ENCODE measurements around the gene ABCA7.
A peak's percentile ranks its signal among the peaks of the same experiment; 100 is the strongest.

The ABCA7 gene

DNA sequence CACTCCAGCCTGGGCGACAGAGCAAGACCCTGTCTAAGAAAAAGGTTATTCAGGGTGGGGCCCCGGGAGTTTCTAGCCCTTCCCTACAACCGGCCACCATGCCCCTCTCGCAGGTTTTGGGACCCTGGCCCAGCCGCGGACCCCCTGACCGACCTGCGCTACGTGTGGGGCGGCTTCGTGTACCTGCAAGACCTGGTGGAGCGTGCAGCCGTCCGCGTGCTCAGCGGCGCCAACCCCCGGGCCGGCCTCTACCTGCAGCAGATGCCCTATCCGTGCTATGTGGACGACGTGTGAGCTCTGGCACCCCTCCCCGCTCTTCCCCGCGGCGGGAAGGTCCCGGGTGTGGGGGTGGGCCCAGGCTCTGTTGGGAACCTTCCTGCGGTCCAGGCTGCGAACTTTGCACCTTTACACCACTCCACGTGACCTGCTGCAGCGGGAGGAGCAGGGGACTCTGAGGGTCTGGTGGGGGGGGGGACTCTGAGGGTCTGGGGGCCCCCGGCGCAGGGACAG is 6.3 kb downstream of the ABCA7 start:
- Histone ChIP-seq H3K9ac (no peak overlapping the region), H3K27ac (no peak overlapping the region), H3K4me1 (peaks cover 58% of the 10 kb centered on the region), H3K4me2 (peak overlapping the region; percentile 40), H3K36me3 (peaks cover 8% of the 10 kb centered on the region; the same call in 1 of the 2 replicates), H3K27me3 (no peaks in the 10 kb centered on the region), H3K4me3 (no peak overlapping the region), H4K20me1 (peaks cover 11% of the 10 kb centered on the region), H3K9me3 (no peaks in the 10 kb centered on the region)
- TF ChIP-seq Cebpa-rat (IDR thresholded peaks at IDR 0.05): no peak

DNA sequence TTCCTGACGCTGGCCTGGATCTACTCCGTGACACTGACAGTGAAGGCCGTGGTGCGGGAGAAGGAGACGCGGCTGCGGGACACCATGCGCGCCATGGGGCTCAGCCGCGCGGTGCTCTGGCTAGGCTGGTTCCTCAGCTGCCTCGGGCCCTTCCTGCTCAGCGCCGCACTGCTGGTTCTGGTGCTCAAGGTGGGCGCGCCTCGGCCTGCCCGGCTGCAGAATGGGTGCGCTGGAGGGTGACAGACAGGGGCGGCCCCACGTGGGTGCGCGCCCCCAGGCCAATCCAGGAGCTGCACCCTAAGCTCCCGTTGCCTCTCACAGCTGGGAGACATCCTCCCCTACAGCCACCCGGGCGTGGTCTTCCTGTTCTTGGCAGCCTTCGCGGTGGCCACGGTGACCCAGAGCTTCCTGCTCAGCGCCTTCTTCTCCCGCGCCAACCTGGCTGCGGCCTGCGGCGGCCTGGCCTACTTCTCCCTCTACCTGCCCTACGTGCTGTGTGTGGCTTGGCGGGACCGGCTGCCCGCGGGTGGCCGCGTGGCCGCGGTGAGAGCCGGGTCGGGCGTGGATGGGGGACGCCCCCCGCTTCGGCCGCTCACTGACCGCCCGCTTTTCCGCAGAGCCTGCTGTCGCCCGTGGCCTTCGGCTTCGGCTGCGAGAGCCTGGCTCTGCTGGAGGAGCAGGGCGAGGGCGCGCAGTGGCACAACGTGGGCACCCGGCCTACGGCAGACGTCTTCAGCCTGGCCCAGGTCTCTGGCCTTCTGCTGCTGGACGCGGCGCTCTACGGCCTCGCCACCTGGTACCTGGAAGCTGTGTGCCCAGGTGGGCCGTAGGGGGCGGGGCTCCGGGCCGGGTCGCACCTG is 7.2 kb downstream of the ABCA7 start:
- Histone ChIP-seq H3K9ac (no peak overlapping the region), H3K4me1 (peaks cover 49% of the 10 kb centered on the region), H3K27ac (no peak overlapping the region), H3K27me3 (no peaks in the 10 kb centered on the region), H3K4me3 (no peak overlapping the region), H4K20me1 (peaks cover 2% of the 10 kb centered on the region), H3K9me3 (no peaks in the 10 kb centered on the region), H3K36me3 (peaks cover 8% of the 10 kb centered on the region; the same call in 1 of the 2 replicates), H3K4me2 (no peak overlapping the region)
- TF ChIP-seq Cebpa-rat (IDR thresholded peaks at IDR 0.05): no peak

DNA sequence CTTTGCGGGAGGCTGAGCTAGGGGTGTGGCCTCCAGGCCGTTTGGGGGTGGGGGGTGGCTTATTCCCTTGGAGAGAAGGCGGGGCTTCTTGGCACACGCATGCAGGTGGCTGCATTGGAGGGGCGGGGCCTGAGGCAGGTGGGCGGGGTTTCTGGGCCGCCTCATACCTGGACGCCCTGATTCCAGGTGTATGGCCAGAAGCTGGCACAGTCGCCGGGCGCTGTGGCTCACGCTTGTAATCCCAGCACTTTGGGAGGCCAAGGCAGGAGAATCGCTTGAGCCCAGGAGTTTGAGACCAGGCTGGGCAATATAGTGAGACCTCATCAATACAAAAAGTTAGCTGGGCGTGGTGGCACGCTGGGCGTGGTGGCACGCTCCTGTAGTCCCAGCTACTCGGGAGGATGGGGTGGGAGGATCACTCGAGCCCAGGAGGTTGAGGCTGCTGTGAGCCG is 7.8 kb downstream of the ABCA7 start:
- no peak for TF ChIP-seq Cebpa-rat (IDR thresholded peaks at IDR 0.05)
- no peak overlapping the region for H3K27ac ChIP-seq
- H3K9ac ChIP-seq: no peak overlapping the region
- peaks cover 8% of the 10 kb centered on the region; the same call in 1 of the 2 replicates for H3K36me3 ChIP-seq
- H3K4me3 ChIP-seq: no peak overlapping the region
- H3K4me1 ChIP-seq: peaks cover 43% of the 10 kb centered on the region
- no peaks in the 10 kb centered on the region for H4K20me1 ChIP-seq
- no peaks in the 10 kb centered on the region for H3K27me3 ChIP-seq
- no peak overlapping the region for H3K4me2 ChIP-seq
- H3K9me3 ChIP-seq: no peaks in the 10 kb centered on the region

DNA sequence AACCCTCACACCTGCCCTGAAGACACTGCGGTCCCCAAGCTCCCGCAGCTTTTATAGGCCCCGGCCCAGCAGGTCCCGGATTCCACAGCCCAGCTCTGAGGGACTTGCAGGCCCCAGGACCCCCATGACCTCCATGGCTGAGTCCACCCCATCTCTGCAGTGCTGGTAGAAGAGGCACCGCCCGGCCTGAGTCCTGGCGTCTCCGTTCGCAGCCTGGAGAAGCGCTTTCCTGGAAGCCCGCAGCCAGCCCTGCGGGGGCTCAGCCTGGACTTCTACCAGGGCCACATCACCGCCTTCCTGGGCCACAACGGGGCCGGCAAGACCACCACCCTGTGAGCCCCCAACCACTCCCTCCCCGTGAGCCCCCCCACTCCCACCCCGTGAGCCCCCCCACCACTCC is 9.2 kb downstream of the ABCA7 start:
- no peak overlapping the region for H3K4me3 ChIP-seq
- H3K9me3 ChIP-seq: no peaks in the 10 kb centered on the region
- H3K27ac ChIP-seq: no peak overlapping the region
- no peak overlapping the region for H3K4me2 ChIP-seq
- H4K20me1 ChIP-seq: no peaks in the 10 kb centered on the region
- TF ChIP-seq Cebpa-rat (IDR thresholded peaks at IDR 0.05): no peak
- H3K36me3 ChIP-seq: peaks cover 13% of the 10 kb centered on the region; the same call in 1 of the 2 replicates
- H3K9ac ChIP-seq: no peak overlapping the region
- peaks cover 37% of the 10 kb centered on the region for H3K4me1 ChIP-seq
- no peaks in the 10 kb centered on the region for H3K27me3 ChIP-seq

DNA sequence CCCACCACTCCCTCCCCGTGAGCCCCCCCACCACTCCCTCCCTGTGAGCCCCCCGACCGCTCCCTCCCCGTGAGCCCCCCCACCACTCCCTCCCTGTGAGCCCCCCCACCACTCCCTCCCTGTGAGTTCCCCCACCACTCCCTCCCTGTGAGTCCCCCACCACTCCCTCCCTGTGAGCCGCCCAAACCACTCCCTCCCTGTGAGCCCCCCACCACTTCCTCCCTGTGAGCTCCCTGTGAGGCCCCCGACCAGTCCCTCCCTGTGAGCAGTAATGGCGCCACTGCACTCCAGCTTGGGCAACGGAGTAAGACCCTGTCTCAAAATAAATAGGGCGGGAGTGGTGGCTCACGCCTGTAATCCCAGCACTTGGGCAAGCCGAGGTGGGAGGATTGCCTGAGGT is 9.9 kb downstream of the ABCA7 start:
- no peaks in the 10 kb centered on the region for H3K27me3 ChIP-seq
- H4K20me1 ChIP-seq: no peaks in the 10 kb centered on the region
- H3K4me1 ChIP-seq: peaks cover 30% of the 10 kb centered on the region
- no peak overlapping the region for H3K9ac ChIP-seq
- 0 out of 2 replicates have a peak overlapping the region, but pooled peaks have one; percentile 13 for H3K27ac ChIP-seq
- H3K36me3 ChIP-seq: peaks cover 18% of the 10 kb centered on the region; the same call in 1 of the 2 replicates
- H3K4me3 ChIP-seq: no peak overlapping the region
- no peak for TF ChIP-seq Cebpa-rat (IDR thresholded peaks at IDR 0.05)
- H3K4me2 ChIP-seq: no peak overlapping the region
- no peaks in the 10 kb centered on the region for H3K9me3 ChIP-seq

DNA sequence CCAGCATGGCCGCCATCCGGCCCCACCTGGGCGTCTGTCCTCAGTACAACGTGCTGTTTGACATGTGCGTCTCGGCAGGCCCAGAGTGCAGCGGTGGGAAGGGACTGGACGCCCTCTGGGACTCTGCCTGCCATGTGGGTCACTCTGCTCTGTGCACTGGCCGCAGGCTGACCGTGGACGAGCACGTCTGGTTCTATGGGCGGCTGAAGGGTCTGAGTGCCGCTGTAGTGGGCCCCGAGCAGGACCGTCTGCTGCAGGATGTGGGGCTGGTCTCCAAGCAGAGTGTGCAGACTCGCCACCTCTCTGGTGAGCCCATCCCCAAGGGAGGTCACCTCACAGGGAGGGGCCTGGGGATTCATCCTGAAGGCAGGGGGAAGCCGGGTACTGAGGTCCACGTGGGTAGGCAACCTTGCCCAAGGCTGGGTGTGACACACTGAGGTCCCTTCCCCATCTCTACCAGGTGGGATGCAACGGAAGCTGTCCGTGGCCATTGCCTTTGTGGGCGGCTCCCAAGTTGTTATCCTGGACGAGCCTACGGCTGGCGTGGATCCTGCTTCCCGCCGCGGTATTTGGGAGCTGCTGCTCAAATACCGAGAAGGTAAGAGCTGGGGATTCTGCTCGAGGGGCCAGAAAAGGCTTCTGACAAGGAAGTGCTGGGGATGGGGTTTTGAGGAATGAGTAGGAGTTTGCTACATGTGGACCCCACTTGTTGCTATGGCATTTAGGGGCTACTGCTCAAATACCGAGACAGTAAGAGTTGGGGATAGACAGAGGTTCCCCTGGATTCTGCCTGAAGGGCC is 11.3 kb downstream of the ABCA7 start:
- no peaks in the 10 kb centered on the region for H4K20me1 ChIP-seq

DNA sequence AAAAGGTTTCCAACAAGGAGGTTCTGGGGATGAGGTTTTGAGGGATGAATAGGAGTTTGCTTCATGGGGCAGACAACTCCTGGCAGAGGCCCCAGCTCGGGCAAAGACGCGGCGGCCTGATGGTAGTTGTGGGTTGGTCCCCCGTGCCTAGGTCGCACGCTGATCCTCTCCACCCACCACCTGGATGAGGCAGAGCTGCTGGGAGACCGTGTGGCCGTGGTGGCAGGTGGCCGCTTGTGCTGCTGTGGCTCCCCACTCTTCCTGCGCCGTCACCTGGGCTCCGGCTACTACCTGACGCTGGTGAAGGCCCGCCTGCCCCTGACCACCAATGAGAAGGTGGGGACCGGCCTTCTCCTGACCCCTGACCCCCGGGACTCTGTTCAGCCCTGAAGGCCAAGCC is 11.9 kb downstream of the ABCA7 start:
- peaks cover 22% of the 10 kb centered on the region for H3K4me1 ChIP-seq
- H3K36me3 ChIP-seq: peaks cover 17% of the 10 kb centered on the region; the same call in 1 of the 2 replicates
- no peaks in the 10 kb centered on the region for H4K20me1 ChIP-seq
- no peak overlapping the region for H3K4me2 ChIP-seq
- H3K27ac ChIP-seq: no peak overlapping the region
- no peaks in the 10 kb centered on the region for H3K9me3 ChIP-seq
- no peak overlapping the region for H3K9ac ChIP-seq
- TF ChIP-seq Cebpa-rat (IDR thresholded peaks at IDR 0.05): no peak
- no peaks in the 10 kb centered on the region for H3K27me3 ChIP-seq
- no peak overlapping the region for H3K4me3 ChIP-seq

More for the DNA sequence above, 11.3 kb downstream of the ABCA7 start:
- Histone ChIP-seq H3K27ac (no peak overlapping the region), H3K4me1 (peaks cover 23% of the 10 kb centered on the region), H3K27me3 (no peaks in the 10 kb centered on the region), H3K36me3 (peaks cover 18% of the 10 kb centered on the region; the same call in 1 of the 2 replicates), H3K4me3 (no peak overlapping the region), H3K4me2 (no peak overlapping the region), H3K9me3 (no peaks in the 10 kb centered on the region), H3K9ac (no peak overlapping the region)
- TF ChIP-seq Cebpa-rat (IDR thresholded peaks at IDR 0.05): no peak

DNA sequence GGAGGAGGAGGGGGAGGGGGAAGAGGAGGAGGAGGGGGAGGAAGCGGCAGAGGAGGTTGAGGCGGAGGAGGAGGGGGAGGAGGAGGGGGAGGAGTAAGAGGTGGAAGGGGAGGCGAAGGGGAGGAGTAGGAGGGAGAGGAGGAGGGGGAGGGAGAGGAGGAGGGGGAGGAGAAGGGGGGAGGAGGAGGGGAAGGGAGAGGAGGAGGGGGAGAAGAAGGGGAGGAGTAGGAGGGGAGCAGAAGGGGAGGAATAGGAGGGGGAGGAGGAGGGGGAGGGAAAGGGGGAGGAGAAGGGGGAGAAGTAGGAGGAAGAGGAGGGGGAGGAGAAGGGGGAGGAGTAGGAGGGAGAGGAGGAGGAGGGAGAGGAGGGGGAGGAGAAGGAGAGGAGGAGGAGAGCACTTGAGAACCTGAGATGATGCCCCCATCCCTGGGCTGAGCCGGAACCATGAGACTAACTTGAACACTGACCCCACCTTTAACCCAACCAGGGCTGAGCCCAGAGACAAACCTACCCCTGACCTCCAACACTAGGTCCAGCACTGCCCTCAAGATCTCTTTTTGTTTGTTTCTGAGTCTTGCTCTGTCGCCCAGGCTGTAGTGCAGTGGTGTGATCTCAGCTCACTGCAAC is 12.6 kb downstream of the ABCA7 start:
- Histone ChIP-seq H3K36me3 (peaks cover 11% of the 10 kb centered on the region; the same call in 1 of the 2 replicates), H3K27ac (peak overlapping the region; percentile 30; the same call in 1 of the 2 replicates), H3K4me1 (peaks cover 23% of the 10 kb centered on the region), H3K27me3 (no peaks in the 10 kb centered on the region), H3K4me2 (no peak overlapping the region), H3K9ac (no peak overlapping the region), H3K4me3 (no peak overlapping the region), H3K9me3 (no peaks in the 10 kb centered on the region), H4K20me1 (no peaks in the 10 kb centered on the region)
- no peak for TF ChIP-seq Cebpa-rat (IDR thresholded peaks at IDR 0.05)
